NCI-H1048 (cell line): ENCODE data around the gene PIP4K2C.

Source experiments
- DNase-seq: peaks from one replicate; lab custom pipeline; 2025; lab: John Stamatoyannopoulos, UW

PIP4K2C gene

GRCh38 chr12:57621497-57622292, 30.7 kb downstream of the PIP4K2C start:
- no peak for DNase-seq

GRCh38 chr12:57622293-57623245, 31.6 kb downstream of the PIP4K2C start:
- no peak for DNase-seq

DNA sequence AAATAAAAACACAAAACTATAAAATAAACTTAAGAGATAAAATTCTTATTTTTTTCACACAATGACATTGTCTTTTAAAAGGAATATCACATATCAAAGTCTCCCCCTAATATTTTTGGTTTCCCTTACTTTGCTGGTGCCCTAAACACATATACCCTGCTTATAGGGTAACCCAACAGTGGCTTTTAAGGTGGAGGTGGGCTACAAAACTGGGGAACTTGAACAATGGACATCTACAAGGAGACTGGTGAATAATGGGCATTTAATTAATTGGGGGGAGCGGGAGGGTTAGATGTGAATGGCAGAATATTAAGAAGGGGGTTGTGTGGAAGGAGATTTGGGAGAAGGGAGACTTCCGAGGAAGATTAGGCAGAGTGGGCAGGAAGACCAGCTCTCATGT, 32.4 kb downstream of the PIP4K2C start:
- no peak for DNase-seq

- DNase-seq, result no peak
These were observed 32.9 kb downstream of the PIP4K2C start for GRCh38 chr12:57623811-57624390.

DNA sequence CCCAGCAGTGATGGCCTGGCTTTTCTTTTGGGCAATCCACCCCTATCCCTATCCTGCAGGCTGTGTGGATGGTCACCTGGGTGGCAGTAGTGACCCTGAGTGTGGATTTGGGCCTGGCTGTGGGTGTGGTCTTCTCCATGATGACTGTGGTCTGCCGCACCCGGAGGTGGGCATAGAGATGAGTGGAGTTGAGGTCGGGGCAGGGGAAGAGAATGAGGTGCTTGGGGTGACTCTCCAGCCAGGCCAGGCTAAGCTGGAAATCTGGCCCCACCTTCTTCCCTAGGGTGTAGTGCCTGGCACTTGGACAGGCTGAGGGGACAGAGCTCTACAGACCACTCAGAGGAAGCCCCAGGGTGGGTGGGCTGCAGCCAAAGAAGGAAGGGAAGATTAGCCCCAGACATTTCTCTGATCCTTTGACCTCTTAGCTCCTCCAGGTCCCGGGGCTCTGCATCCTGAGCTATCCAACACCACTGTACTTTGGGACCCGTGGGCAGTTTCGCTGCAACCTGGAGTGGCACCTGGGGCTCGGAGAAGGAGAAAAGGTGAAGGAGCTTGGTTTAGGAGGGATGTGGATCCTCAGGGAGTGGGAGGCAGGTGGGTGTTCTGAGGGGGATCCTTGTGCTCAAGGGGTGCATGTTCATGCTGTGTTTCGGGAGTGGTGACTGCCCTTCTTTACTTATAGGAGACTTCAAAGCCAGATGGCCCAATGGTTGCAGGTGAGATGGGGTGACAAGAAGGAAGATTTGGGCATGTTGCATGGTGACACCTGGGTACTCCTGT, 33.6 kb downstream of the PIP4K2C start:
- no peak for DNase-seq

DNA sequence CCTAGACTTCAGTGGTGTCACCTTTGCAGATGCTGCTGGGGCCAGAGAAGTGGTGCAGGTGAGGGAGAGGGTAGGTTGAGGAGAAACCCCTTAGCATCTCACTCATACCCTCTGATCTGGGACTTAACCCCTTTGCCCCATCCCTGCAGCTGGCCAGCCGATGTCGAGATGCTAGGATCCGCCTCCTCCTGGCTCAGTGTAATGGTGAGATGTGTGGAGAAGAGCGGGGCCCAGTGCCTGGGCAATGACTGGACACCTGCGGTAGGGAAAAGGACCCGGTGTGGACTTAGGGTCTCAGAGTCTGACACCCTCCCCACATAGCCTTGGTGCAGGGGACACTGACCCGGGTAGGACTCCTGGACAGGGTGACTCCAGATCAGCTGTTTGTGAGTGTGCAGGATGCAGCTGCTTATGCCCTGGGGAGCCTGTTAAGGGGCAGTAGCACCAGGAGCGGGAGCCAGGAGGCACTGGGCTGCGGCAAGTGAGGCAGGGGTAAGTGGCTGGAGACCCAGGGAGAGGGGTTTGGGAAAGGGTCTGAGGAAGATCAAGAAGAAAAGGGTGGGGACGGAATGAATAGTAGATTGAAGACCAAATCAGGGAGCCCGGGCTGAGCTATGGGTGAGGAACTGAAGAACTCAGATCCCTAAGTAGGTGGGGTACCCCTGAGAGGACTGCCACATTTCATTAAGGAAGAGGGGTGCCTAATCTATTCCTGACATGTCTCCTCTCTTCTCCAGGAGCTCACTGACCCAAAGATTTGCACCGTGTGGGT, 34.5 kb downstream of the PIP4K2C start:
- no peak for DNase-seq

- no peak for DNase-seq
These were observed 35.3 kb downstream of the PIP4K2C start for GRCh38 chr12:57626111-57626920.

- DNase-seq, result no peak
These were observed 36.0 kb downstream of the PIP4K2C start for GRCh38 chr12:57626921-57627445.

DNA sequence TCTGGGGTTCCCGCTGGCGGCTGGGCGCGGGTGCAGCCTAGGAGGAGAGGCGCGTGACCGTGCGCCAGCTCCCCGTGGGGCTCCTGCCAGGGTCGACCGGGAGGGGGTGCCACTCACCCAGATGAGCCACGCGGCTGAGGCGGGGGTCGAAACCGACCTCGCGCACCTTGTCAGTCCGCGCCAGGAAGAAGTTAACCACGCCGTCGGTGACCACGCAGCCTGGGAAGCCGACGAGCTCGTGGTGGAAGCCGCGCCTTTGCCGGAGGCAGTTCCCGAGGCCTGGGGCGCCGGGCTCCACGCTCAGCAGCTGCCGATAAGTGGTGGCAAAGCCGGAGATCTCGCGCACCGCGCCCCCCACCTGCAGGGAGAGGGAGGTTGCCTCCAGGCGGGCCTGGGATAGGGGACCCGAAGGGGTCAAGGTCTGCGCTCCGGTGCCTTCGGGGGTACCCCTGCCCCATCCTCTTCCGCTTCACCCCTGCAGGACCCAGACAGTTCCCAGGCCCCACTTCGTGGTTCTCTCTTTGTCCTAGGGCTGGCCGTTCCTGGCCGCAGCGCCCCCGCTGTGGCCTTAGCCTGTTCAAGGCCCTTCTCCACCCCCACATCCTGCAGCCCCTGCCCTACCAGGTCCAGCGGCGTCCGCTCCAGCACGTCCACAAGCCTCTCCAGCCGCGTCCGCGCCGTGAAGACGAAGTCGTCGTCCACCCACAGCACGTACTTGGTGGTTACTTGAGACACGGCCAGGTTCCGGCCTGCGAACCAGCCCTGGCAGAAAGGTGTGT, 36.7 kb downstream of the PIP4K2C start:
- no peak for DNase-seq

GRCh38 chr12:57628280-57629191, 37.5 kb downstream of the PIP4K2C start:
- no peak for DNase-seq

GRCh38 chr12:57629897-57630471, 39.0 kb downstream of the PIP4K2C start:
- no peak for DNase-seq

DNA sequence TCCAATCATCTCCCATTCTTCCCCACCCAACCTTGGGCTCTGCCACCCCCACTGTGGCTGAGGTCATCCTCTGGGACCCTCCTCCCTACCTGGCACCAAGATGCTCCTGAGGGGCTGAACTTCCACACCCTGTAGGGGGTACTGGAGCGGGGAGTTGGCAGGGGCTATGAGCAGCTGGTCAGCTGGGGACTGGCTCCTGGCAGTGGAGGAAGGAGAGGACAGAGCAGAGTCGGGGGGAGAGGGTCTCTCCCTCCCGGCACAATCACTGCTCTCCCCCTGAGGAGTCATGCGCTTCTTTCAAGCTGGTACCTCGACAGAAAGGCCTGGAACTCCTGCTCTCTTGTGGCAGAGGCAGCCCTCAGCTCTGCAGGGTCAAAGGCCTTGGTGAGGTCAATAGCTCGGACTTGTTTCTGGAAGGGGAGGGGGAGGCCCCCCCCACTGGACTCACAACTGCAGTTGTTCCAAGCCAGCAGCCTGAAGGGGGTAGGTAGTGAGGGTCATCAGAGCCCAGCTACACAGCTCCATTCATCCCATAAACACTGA, 40.0 kb downstream of the PIP4K2C start:
- DNase-seq, result no peak

DNA sequence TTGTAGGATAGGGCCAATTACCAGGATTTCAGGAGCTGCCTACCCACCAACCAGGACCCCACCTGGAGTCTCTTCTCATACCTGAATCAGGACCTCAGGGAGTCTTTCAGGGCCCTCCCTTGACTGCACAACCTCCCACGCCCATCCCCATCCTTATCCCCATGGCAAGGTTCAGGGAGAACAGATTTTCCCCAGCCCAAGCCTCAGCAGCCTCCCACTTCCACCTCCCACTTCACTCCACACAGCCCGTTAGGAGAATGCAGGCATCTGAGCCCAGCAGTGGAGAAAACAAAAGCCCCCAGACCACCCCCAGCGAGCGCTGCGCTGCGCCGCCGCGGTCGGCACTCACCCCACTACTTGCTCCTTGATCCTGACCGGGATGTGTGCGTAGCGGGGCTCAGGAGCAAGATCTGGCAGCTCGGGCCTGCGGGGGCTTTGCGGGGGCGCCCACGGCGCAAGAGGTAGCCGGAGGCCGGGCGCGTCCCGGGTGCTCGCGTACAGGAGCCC, 40.6 kb downstream of the PIP4K2C start:
- no peak for DNase-seq

- no peak for DNase-seq
These were observed 41.3 kb downstream of the PIP4K2C start for GRCh38 chr12:57632073-57632957.

DNA sequence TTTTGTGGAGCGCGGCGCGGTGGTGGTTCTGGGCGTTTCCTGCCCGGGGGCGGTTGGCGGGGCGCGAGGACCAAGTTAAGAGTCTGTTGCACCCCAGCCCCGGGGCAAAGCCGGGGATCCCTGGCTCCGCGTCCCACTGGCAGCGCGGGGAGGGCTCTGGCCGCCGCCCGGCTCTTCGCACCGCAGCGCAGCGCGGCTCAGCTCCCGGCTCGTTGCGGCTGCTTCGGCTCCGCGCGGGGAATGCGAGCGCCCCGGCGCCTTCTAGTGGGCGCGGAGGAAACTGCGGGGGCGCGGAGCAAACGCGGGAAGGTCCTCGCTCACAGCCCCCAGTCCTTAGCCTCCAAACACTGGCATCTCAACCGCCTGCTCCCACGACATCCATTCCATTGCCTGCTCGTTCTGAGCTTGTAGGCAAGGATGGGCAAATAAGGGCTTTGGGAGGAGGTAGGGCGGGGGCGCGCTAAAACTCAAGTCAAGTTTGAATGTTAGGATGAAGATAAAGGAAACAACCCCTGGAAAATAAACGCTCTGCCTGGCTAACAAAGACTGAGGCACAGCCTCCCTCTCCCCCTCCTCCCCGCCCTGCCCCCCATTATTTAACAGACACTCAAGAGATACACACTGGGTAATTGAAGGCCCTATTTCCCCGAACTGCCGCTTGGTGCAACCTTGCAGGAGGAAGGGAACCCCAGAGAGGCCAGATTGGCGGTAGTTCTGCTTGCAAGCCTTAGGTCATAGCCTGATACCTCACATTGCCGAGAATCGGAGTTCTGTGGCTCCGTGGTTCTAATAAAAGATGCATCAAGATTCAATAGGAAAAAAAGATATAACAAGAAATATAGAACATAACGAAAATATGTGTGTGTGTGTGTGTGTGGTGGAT, 42.2 kb downstream of the PIP4K2C start, which contains the start of gene B4GALNT1:
B4GALNT1 (minus strand) TSS at position 244 of the 883 bp plus-strand sequence. CDS start 1,069 bp downstream, outside the sequence.
- peak; percentile 68 for DNase-seq
